ENCODE data around the gene TLR1.
"Not testable (repeated sequence)": the region's sequence is repeated elsewhere in the genome, so short reads cannot be mapped to it uniquely, and the experiment has no call there.

The TLR1 gene

DNA sequence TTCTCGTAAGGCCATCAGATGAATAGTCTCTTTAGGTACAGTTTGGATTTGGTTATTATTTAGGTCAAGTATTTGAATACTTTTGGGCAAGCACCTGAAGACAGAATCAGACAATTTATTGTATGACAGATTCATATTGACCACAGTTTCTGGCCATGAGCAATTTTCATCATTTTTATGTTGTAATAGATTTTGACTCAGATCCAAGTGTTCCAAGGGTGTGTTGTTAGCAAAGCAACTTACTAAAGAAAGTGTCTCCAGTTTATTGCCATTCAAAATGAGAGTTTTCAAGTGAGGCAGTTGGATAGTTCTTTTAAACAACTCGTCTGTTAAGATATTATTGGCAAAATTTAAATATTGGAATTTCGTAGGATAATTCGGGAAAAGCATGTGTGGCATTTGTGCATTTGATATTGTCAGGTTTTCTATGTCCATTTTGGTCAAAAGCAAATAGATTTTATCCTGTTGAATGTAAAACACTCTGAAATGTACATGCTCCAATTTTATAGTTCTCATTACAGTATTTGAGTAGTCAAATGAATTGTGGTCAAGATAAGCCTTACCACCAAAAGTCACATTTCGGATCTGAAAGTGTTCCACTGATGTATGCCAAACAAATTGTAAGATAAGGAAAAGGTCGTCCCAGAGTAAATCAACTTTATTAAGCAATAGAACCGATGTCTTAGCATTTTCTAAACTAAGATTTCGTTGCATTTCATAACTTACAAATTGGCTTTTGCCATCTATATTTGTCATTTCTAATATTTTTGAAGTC lies 30.2 kb downstream of the TLR1 start:
- DNase-seq: no peak

DNA sequence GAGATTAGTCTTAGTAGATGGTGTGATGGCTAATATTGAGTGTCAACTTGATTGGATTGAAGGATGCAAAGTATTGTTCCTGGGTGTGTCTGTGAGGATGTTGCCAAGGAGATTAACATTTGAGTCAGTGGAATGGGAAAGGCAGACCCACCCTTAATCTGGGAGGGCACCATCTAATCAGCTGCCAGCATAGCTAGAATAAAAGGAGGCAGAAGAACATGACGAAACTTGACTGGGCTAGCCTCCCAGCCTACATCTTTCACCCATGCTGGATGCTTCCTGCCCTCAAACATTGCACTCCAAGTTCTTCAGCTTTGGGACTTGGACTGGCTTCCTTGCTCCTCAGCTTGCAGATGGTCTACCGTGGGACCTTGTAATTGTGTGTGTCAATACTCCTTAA lies 34.3 kb downstream of the TLR1 start:
- DNase-seq: not testable (repeated sequence)

DNA sequence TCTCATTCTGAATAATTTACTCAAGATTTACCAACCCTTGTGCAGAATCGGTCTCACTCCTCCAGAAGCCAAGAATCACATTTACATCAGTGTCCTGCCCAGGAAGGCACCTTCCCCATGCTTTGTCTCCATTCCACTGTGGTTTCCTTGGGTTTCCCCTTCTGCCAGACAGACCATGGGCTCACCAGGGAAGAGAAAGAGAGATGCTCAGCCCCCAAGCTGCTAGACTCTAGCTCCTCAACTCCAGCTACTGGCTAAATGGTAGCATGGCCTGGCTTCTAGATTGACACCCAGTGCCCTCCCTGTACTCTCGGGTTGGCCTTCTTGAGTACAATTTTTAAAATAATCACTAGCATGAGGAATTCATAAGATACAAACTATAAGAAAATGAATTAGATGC lies 34.7 kb downstream of the TLR1 start:
- no peak for DNase-seq

DNA sequence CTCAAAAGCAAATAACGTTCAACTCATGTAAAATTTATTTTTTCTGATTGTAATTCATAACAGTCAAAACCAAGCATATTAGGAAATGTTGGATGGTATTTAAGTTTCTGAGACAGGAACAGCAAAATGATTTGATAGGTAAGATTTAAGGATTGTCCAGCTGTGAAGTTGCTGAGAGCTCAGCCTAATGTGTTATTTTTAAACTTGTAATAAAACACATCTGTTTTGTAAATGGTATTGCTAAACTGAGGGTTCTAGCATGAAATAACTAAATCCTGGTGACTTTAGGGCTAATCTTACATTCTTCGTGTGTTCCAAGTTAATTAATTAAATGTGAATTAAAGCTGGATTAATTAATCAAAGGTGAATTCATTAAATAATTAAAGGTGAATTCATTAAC lies 35.1 kb downstream of the TLR1 start:
- no peak for DNase-seq

- no peak for DNase-seq
Measured at GRCh38 chr4:38768968-38769394, 35.6 kb downstream of the TLR1 start.

GRCh38 chr4:38766940-38767339 lies 37.7 kb downstream of the TLR1 start:
- DNase-seq: not testable (repeated sequence)

GRCh38 chr4:38765382-38765781 lies 39.2 kb downstream of the TLR1 start:
- no peak for DNase-seq

GRCh38 chr4:38764277-38764676 lies 40.3 kb downstream of the TLR1 start:
- DNase-seq: no peak

DNA sequence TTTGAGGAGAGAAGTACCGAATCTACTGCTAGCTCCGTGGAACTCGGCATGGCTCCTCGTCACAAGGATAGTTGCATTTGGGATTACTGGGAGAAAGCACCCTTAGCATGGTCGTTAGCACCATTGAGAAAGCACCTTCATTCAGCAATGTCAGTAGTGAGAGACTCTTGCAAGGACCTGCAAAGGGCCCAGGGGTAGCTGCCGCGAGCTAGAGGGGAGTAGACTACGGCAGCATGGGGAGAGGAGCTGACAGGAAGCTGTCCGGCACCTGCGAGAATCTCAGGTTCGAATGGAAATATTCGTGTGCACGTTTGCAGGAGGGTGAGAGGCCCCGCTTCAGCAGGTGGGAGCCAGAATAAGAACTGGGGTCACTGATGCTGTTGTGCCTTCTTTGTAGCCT lies 42.0 kb downstream of the TLR1 start:
- DNase-seq: no peak

DNA sequence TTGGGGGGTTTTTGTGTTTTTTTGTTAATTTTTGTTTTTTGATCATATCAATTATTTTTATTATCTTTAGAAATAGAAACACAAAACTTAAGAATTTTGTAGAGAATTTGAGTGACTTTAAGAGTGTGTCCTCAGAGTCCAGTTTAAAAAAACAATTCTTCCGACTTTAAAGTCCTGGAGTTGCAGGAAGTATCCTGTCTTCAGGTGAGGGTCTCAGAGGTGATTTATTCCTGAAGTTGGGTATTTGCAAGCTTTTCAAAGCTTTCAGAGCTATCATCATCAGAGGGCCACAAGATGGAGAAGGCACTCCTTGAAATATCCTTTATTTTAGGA lies 44.8 kb downstream of the TLR1 start:
- DNase-seq: no peak

DNA sequence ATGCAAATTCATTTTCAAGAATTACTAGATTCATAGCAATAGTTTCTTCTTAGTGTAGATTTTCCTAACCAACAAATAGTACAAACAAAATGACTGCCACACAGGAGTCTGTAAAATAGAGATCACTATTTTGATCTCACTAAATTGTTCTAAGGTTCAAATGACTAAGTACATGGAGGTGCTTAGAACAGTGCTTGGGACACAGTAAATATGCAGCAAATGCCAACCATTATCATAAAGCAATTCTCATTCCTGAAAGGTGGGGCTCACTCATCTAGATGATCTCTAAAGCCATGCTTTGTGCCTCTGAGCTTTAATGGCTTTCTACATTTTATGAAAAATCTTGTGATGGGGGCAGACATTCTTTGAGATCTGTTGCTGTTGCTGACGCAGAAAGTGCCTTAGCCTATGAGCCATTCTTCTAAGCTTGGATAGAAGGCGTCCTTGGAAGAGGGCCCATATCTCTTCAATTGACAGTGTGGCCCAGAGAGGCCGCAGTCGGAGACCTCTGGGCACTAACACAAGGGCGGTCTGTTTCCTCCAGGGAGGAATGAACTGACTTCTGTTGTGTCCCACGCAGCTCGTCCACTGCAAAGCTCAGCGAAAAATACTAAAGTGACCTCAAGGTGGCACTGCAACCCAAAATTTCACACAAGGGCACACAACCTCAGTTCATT lies 45.3 kb downstream of the TLR1 start:
- peak; percentile 40 for DNase-seq

DNA sequence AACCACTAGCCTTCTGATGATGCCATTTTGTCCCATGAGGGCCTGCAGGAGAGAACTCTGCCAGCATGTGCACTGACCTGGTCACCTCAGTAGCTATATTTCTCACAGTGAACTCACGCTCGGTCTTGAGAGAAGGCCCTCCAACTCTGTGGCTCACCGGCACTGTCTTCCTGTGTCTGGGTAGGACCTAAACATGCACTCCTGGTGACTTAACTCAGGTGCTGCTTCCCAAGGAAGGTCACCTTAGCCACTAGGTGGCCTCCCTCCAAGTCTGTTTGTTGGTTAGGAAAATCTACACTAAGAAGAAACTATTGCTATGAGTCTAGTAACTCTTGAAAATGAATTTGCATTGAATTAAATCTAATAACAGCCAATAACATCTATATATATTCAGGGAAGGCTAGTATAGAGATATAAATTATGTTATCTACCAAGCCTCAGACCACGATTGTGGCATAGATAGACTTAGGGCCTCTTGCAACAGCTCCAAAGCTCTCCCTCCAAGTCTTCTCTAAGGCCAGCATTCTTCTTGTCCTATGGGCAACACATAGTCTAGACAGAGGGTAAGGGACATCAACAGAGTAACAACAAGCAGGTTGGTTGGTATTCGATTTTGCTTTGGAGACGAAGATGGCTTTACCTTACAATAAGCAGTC lies 46.5 kb downstream of the TLR1 start:
- DNase-seq: no peak

DNA sequence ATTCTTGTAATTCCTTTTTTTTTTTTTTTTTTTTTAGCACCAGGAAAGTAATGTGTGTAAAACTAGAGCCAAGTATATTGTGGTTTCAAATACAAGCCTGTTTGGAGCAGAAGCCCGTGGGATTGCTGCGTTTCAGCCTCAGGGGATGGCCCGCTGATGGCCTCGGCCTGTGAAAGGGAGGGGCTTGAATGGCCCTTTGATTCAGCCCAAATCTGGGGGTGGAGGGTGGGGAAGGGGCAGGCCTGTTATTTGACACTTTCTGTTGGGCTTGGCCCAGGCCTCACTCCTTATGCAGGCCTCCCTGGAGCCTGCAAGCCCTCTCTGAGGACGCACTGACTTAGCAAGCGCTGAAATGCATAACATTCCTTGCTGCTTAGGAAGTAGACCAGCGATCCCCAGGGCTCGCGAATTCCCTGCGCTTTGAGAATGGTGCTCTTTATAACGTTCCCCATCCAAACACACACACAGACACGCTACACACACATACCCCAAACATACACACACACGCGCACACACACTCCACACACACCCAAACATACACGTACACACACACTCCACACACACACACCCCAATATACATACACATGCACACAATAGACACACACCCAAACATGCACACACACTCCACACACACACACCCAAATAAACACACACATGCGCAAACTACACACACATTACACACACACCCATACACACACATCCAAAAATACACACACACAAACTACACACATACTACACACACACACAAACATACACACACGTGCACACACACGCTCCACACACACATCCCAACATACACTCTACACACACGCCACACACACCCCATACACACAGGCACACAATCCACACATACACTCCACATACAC lies 51.4 kb downstream of the TLR1 start:
- DNase-seq: no peak

GRCh38 chr4:38752372-38752940 lies 52.1 kb downstream of the TLR1 start:
- DNase-seq: no peak

DNA sequence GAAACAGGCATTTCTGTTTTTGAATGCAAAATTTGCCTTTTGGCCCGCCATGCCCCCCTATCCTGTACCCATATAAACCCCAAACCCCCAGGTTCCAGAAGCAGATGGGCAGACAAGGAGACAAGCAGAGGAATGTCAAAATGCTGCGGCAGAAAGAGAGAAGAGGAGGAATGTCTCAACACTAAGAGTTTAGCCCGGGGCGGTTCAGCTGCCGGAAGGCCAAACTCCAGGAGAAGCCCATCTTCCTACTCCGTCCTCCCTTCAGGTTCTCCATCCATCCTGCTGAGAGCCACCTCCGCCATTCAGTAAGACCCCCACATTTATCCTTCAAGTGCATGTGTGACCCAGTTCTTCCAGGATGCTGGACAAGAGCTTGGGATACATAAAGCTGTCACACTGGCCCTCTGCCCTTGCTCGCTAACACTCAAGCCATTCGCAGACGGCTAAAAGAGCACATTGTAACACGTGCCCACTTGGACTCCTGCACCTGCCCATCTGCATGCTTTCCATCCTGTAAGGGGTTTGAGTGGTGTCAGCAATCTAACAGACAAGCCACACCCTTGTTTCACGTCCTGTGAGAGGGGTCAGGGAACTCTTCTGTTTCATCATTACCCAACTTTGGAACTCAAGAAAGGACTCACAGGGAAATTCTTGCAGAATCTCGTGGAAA lies 53.1 kb downstream of the TLR1 start:
- no peak for DNase-seq

DNA sequence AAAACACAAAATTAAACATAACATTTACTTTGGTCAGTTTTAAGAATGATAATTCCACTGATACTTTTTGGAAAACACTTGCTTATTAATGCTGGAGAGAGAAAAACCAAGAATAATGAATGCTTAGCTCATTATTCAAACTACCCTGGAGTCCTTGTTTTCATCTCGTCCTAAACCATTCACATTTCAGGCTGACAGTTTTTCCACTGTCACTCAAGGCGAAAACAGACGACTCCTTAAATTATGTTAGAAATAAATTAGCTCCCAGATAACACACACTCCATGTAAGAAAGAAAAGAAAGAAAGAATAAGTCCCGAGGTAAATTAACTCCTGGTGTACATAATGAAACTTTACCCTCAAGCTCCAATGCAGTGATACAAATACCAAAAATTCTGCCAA lies 55.3 kb downstream of the TLR1 start:
- no peak for DNase-seq

- no peak for DNase-seq
Measured at GRCh38 chr4:38747629-38748028, 57.0 kb downstream of the TLR1 start.
